Tibial nerve (tissue), 4 donors: Measurements from ENCODE around the gene FBXW8.

ENCODE experiments used
- EP300 ChIP-seq, 2 donors: sonication (generic); formaldehyde crosslinking; IDR thresholded peaks; one replicate each; pipeline ENCODE4 v1.6.1; 2017; ENCODE audit warnings: antibody characterized with exemption in 2 of 2, mild to moderate bottlenecking in 1 of 2
- POLR2A ChIP-seq, 2 donors: fragments of 450-650 bp; IDR thresholded peaks; one replicate each; pipeline ENCODE4 v1.6.1; 2017; ENCODE audit warnings: antibody characterized with exemption in 2 of 2, mild to moderate bottlenecking in 2 of 2, moderate library complexity in 2 of 2
- TF ChIP-seq, protein P1 (sequence below), 5 experiments: fragments of 200-600 bp in 3 of 5; fragments of 450-650 bp in 2 of 5; sonication (generic) in 3 of 5; IDR thresholded peaks; one replicate each; pipeline ENCODE4 v1.5.1; 2016 to 2019; ENCODE audit warnings: antibody characterized with exemption in 5 of 5, mild to moderate bottlenecking in 3 of 5, moderate library complexity in 2 of 5

DNA sequence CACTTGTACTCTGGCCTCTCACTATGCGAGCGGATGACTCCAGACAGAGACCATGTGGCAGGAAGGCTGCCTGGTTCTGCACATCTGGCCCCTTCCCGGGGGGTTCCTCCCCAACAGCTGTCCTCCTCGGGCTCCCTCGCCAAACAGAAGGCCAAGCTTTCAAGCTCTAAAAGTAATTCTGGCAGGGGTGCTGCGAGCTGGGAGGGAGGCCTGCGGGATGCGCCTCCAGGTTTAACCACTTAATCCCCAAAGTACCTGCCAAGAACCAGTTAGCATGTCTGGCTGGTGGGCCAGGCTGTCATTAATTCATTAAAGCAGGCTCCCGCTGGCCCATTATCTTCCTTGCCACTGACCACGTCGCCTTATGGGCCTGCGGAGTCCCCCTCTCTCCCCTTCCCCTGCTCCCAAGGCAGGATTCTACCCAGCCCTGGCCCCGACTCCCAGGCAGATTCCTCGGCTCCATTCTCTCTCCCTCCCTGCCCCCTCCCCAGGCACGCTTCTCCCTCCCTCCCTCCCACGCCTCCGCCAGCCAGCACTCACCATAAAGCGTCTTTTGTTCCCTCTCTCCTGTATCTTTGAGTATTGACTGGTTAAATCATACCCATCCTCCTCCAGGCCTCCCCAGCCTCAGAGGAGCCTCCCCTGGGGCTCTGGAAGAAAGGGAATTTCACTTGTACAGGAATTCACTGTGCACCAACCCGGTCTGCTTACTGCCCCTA is 34.4 kb upstream of the FBXW8 start:
- no peak for TF ChIP-seq POLR2A (IDR thresholded peaks at IDR 0.05)
- TF ChIP-seq, protein P1, sequence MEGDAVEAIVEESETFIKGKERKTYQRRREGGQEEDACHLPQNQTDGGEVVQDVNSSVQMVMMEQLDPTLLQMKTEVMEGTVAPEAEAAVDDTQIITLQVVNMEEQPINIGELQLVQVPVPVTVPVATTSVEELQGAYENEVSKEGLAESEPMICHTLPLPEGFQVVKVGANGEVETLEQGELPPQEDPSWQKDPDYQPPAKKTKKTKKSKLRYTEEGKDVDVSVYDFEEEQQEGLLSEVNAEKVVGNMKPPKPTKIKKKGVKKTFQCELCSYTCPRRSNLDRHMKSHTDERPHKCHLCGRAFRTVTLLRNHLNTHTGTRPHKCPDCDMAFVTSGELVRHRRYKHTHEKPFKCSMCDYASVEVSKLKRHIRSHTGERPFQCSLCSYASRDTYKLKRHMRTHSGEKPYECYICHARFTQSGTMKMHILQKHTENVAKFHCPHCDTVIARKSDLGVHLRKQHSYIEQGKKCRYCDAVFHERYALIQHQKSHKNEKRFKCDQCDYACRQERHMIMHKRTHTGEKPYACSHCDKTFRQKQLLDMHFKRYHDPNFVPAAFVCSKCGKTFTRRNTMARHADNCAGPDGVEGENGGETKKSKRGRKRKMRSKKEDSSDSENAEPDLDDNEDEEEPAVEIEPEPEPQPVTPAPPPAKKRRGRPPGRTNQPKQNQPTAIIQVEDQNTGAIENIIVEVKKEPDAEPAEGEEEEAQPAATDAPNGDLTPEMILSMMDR (IDR thresholded peaks at IDR 0.05) = no peak
- no peak for TF ChIP-seq EP300 (IDR thresholded peaks at IDR 0.05)
